ENCODE measurements around the gene SUCLA2.
A peak's percentile ranks its signal among the peaks of the same experiment; 100 is the strongest.
"Not testable (repeated sequence)": the region's sequence is repeated elsewhere in the genome, so short reads cannot be mapped to it uniquely, and the experiment has no call there.

Gene SUCLA2

GRCh38 chr13:47990920-47991466 is 10.1 kb downstream of the SUCLA2 start:
- DNase-seq: no peak

GRCh38 chr13:47990427-47990826 is 10.6 kb downstream of the SUCLA2 start:
- DNase-seq: no peak

GRCh38 chr13:47983070-47983469 is 18.0 kb downstream of the SUCLA2 start:
- DNase-seq: no peak

GRCh38 chr13:47976325-47976724 is 24.7 kb downstream of the SUCLA2 start:
- DNase-seq: no peak

GRCh38 chr13:47964863-47965262 is 36.2 kb downstream of the SUCLA2 start:
- DNase-seq: no peak

GRCh38 chr13:47962237-47962636 is 38.8 kb downstream of the SUCLA2 start:
- DNase-seq: no peak

- no peak for DNase-seq
These were observed 41.4 kb downstream of the SUCLA2 start for GRCh38 chr13:47959468-47960247.

- no peak for DNase-seq
These were observed 44.0 kb downstream of the SUCLA2 start for GRCh38 chr13:47957073-47957472.

- DNase-seq: no peak
These were observed 45.2 kb downstream of the SUCLA2 start for GRCh38 chr13:47955836-47956235.

GRCh38 chr13:47949799-47950198 is 51.3 kb downstream of the SUCLA2 start:
- DNase-seq: no peak

- DNase-seq: no peak
These were observed 55.3 kb downstream of the SUCLA2 start for GRCh38 chr13:47945738-47946137.

- not testable (repeated sequence) for DNase-seq
These were observed 55.9 kb downstream of the SUCLA2 start for GRCh38 chr13:47945146-47945545.

- DNase-seq: no peak
These were observed 66.7 kb downstream of the SUCLA2 start for GRCh38 chr13:47934371-47934770.

- no peak for DNase-seq
These were observed 67.8 kb downstream of the SUCLA2 start for GRCh38 chr13:47932950-47933923.

- no peak for DNase-seq
These were observed 70.4 kb downstream of the SUCLA2 start for GRCh38 chr13:47930649-47931165.

- no peak for DNase-seq
These were observed 71.9 kb downstream of the SUCLA2 start for GRCh38 chr13:47929156-47929555.

GRCh38 chr13:47917022-47917574 is 84.0 kb downstream of the SUCLA2 start:
- no peak for DNase-seq

GRCh38 chr13:47908197-47908902 is 92.7 kb downstream of the SUCLA2 start:
- no peak for DNase-seq

- no peak for DNase-seq
These were observed 96.2 kb downstream of the SUCLA2 start for GRCh38 chr13:47904891-47905290.

GRCh38 chr13:47904241-47904640 is 96.8 kb downstream of the SUCLA2 start:
- peak; percentile 13 for DNase-seq

GRCh38 chr13:47903836-47904235 is 97.2 kb downstream of the SUCLA2 start:
- DNase-seq: no peak

- DNase-seq: no peak
These were observed 99.6 kb downstream of the SUCLA2 start for GRCh38 chr13:47901441-47901840.

Data from CD4-positive, alpha-beta T cell treated with Interleukin-12 subunit alpha and Interleukin-12 subunit beta, for 1 hour (primary cell).